HG03457 (cell line): Measurements from ENCODE around the gene ELP5.

Source experiments
- ATAC-seq: cut with Tn5 transposase; IDR thresholded peaks from one replicate; pipeline ENCODE4 v1.9.1; 2021; ENCODE audit warnings: moderate number of reproducible peaks; ENCODE audit not compliant: unreplicated experiment

ELP5 gene

DNA sequence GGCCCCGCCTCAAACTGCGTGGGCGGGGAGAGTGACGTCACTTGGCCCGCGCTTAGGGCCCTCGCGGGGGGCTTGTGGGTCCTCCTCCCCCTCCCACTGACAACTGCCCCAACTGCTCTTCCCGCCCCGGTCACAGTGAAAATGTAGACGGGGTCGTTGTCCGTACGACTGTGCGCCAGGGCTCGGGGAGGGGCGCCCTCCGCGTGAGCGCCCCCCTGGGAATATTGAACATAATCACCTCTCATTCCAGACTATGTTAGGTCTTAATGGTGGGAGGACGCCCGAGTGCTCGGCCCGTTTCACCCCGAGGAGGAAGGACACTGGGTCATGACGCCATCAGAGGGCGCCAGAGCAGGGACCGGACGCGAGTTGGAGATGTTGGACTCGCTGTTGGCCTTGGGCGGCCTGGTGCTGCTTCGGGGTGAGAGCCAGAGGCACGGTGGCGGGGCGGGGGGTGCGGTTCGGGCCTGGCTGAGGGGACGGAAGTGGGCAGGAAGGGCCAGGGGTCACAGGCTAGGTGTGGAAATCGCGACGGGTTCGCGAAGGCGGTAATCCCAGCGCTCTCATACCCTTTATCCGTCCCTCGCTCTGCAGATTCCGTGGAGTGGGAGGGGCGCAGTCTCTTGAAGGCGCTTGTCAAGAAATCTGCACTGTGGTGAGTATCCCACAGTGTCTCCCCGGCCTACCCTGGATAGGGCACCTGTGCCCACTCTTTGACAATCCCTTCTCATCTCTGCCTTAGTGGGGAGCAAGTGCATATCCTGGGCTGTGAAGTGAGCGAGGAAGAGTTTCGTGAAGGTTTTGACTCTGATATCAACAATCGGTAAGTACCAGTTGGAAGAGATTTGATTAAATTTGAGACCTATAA, at the start of gene ELP5:
ELP5 (plus strand) TSS at position 40 of the 868 bp plus-strand sequence; CDS start at position 376, 336 bp downstream.
- peak; percentile 41 for ATAC-seq

- no peak for ATAC-seq
These were observed 48.6 kb upstream of the ELP5 start for GRCh38 chr17:7203391-7203790.

DNA sequence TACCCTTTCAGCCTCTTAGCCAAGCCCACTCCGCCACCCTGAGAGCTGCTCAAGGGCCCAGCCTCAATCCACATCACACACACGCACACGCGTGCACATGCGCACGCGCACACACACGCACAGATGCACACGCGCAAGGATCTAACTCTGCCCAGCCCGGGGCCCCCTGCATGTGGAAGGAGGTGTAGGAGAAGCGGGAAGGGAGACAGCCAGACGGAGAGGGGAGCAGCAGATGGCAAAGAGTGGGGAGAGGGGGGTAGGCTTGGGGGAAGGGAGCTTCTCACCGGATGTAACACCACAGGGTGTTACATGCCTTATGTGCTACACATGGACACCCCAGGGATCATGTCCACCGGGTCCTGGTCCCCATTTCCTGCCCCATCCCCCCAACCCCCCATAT, 47.7 kb upstream of the ELP5 start:
- no peak for ATAC-seq

GRCh38 chr17:7204828-7205461, 47.1 kb upstream of the ELP5 start:
- ATAC-seq: peak; percentile 57

DNA sequence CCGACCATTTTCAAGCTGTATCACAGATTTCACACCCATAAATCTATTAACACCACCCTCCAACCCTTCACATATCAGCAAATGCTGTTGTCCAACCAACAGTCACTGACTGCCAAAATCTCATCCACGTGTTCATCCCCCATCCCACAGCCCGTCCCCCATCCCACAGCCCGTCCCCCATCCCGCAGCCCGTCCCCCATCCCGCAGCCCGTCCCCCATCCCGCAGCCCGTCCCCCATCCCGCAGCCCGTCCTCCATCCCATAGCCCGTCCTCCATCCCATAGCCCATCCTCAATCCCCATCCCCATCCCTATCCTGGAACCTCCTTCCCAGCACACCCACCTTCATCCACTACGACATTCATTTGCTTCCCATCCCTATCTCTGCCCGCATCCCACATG, 46.5 kb upstream of the ELP5 start:
- ATAC-seq: no peak

GRCh38 chr17:7207120-7208001, 44.7 kb upstream of the ELP5 start:
- no peak for ATAC-seq

DNA sequence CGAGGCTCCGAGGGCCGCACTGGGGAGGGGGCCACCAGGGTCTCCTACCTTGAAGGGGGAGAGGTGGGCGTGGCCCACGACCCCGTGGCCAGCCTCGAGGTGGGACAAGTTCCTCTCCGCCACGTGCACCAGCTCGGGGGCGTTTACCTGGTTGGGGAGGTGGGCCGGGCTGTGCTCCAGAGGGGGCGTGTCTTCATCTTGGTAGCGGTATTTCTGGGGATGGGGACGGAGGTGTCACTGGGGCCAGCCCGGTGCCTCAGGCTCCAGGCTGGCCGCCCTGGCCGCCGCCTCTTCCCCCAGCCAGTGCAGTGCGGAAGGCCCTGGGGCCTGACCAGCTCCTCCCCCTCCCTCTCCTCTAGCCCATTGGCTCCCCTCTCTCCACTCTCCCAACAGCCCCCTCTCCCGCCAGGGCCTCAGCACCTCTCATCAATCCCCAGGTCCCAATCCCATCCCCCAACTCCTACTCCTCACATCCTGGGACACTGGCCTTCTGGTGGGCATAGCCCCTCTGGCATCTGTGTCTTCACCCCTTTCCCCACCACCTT, 43.9 kb upstream of the ELP5 start:
- no peak for ATAC-seq

GRCh38 chr17:7208754-7209460, 43.1 kb upstream of the ELP5 start:
- no peak for ATAC-seq

GRCh38 chr17:7211491-7212273, 40.3 kb upstream of the ELP5 start:
- no peak for ATAC-seq

DNA sequence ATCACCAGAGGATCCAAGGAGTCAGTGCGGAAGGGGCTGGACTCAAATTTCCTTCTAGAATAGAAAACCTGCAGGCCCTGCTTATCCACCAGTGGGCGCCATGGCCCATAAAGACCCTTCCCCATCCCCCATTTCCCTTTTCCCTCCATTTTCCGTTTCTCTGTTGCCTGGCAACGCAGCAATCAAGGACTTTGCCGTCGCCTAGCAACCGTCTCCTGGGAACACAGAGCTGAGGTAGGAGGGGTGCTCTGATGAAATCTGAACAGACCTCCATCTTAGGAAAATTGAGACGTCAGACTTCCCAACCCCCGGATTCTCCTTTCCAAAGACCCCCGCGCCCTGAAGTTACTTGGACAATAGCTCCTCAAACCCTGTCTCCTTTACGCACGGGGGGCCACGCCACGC, 38.1 kb upstream of the ELP5 start:
- ATAC-seq: no peak

- peak; percentile 55 for ATAC-seq
These were observed 37.5 kb upstream of the ELP5 start for GRCh38 chr17:7214300-7215135.

GRCh38 chr17:7215136-7215638, 36.8 kb upstream of the ELP5 start:
- ATAC-seq: no peak

DNA sequence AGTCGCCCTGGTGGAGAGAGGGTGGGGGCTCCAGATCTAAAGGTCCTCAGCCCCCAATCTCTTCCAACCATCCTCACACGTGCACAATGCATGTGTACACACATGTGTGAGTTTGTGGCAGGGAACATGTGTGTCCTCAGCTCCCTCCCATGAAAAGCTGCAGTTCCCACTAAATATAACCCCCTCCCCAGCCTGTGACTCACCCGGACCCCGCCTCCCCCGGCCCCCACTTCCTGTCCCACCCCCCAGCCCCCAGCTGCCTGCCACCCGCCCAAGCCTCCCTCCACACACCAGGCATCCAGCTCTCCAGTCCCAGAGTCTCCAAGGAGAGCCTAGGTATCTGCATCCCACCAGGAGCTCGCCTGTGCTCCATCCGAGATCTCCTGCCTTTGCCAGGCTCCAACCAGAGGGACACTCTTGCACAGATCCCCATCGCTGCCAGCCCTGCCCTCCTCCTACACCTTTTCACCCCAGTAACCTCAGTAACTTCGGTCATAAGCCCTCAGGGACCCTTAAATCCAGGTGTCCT, 36.3 kb upstream of the ELP5 start:
- ATAC-seq: no peak

DNA sequence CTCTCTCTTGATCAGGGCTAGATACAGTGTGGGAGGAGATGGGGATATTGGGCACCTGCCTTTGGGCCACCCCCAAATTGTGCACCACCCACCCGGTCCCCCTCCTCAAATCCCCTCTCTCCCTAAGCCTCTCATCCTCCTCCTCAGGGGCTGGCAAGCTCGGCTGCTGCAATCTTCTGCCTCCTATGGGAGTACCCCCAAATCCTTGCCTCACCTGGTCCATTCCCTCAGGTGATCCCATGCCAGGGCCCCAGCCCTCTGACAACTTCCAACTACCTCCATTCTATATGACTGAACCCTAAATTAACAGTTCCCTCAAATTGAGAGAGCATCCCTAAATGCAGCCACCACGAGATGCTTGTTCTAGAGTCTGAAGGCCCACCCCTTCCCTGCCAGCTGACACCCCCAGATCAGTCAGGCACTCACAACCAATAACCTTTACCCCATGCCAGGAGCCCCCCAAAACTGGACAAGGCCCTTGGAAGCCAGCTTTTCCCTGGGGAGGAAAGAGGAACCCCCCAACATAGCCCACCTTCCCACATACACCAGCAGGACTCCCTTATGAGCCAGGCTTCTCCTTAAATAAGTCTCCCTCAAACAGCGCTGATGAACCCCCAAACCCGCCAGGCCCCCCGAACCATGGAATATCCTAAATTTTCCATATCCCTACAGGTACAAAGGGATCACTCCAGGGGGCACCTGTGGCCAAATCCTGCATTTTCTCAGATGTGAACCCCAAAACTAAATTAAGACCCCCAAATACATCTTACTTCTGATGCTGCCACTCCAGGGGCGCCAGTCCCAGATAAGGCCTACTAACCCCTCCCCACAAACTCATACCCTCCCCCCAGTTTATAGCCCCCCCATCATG, 35.5 kb upstream of the ELP5 start:
- ATAC-seq: no peak

GRCh38 chr17:7217113-7217987, 34.7 kb upstream of the ELP5 start:
- no peak for ATAC-seq

DNA sequence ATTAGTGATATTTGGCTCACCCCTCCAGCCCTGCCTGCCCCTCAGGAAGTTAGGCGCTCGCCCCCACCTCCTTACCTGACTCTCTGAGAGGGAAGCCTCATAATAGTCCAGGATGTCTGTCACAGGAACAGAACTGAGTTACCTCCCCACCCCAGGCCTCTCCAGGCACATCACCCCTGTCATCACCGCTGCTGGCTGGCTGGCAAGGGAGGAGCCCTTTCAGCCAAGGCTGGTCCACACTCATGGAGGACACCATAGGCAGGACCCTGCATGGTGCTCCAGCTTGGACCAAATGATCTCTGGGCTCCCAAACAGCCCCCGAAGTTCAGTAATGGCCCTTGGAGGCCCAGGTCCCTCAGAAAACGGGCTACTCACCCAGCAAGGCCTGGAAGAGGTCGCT, 33.8 kb upstream of the ELP5 start:
- ATAC-seq: no peak
